Measurements from ENCODE around the gene PPP3CA.

The PPP3CA gene

GRCh38 chr4:101040776-101041175 is 306.6 kb downstream of the PPP3CA start:
- no peak overlapping the region for H3K4me3 ChIP-seq (ENCODE audit: low read depth, low read length)
- no peak for TF ChIP-seq CTCF (IDR thresholded peaks at IDR 0.05; ENCODE audit: insufficient read depth, low read length, missing control alignments)
- no peak for DNase-seq (ENCODE audit: low read depth, low spot score)
- CTCF ChIA-PET, result no interaction called here
- POLR2A ChIA-PET, result no interaction called here

- ChIA-PET CTCF (no interaction called here), POLR2A (no interaction called here)
- no peak for DNase-seq (ENCODE audit: low read depth, low spot score)
- TF ChIP-seq CTCF (IDR thresholded peaks at IDR 0.05; ENCODE audit: insufficient read depth, low read length, missing control alignments), result no peak
- H3K4me3 ChIP-seq (ENCODE audit: low read depth, low read length), result no peak overlapping the region
Measured at GRCh38 chr4:101039367-101039766, 308.0 kb downstream of the PPP3CA start.

- CTCF ChIA-PET, result no interaction called here
- no peak for DNase-seq (ENCODE audit: low read depth, low spot score)
- no peak for TF ChIP-seq CTCF (IDR thresholded peaks at IDR 0.05; ENCODE audit: insufficient read depth, low read length, missing control alignments)
- POLR2A ChIA-PET, result no interaction called here
- H3K4me3 ChIP-seq (ENCODE audit: low read depth, low read length), result no peak overlapping the region
Measured at GRCh38 chr4:101037938-101038413, 309.4 kb downstream of the PPP3CA start.

GRCh38 chr4:101037249-101037648 is 310.1 kb downstream of the PPP3CA start:
- DNase-seq (ENCODE audit: low read depth, low spot score), result no peak
- no peak for TF ChIP-seq CTCF (IDR thresholded peaks at IDR 0.05; ENCODE audit: insufficient read depth, low read length, missing control alignments)
- no peak overlapping the region for H3K4me3 ChIP-seq (ENCODE audit: low read depth, low read length)
- ChIA-PET POLR2A (no interaction called here), CTCF (no interaction called here)

GRCh38 chr4:101035487-101035886 is 311.8 kb downstream of the PPP3CA start:
- no peak for TF ChIP-seq CTCF (IDR thresholded peaks at IDR 0.05; ENCODE audit: insufficient read depth, low read length, missing control alignments)
- CTCF ChIA-PET, result no interaction called here
- POLR2A ChIA-PET, result no interaction called here
- no peak for DNase-seq (ENCODE audit: low read depth, low spot score)
- no peak overlapping the region for H3K4me3 ChIP-seq (ENCODE audit: low read depth, low read length)

- TF ChIP-seq CTCF (IDR thresholded peaks at IDR 0.05; ENCODE audit: insufficient read depth, low read length, missing control alignments), result no peak
- DNase-seq (ENCODE audit: low read depth, low spot score), result no peak
- CTCF ChIA-PET, result no interaction called here
- no peak overlapping the region for H3K4me3 ChIP-seq (ENCODE audit: low read depth, low read length)
- POLR2A ChIA-PET, result no interaction called here
Measured at GRCh38 chr4:101033986-101034385, 313.3 kb downstream of the PPP3CA start.
